ENCODE data around the gene EIF2B4. TPM values are rescaled to one million over a fixed set of nuclear protein-coding genes. Genes with fewer than 3 reads are reported as not detected.
A peak's percentile ranks its signal among the peaks of the same experiment; 100 is the strongest.

EIF2B4 gene
- total and polyA plus RNA-seq, 2 of the 13 experiments (the other 11 are each of a cell fraction or from before 2014, with no cell fraction given): 91.5 to 96.4 TPM

DNA sequence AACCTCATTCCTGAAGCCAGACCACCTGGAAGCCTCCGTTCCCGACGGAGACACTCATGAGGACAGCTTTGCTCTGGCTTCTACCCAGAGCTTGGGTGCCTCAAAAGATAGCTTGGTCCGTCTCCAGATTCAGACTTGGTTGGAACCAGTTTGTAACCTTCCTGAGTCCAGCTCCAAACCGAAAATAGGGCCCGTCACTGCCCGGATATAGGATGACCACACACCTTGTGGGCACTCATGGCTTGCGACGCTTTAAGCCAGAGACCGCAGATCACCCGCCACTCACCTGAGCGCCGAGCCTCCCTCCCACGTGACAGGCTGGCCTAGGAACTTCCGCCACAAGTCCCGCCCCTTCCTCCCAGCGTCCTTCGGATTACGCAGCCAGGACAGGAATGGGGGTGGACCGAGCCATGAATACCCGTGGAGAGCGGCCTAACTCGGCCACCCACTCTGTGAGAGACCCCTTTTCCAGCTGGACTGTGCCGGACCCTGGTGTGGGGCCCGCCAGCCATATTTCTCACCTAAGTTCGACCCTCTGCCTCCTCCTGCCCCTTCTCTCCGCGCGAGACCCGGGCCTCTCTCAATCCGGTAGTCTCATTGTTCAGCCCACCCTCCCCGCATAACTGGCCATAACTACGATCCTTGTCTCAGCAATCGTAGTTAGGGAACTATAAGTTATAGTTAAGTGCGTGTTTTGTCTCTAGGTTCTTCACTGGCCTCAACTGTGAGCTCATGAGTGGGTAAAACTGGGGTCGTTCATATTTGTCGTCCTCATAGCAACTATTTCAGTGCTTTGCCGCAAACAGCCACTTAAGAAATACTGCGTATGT, 47.2 kb downstream of the EIF2B4 start, which contains the start of gene MPV17 (continued):
- TF ChIP-seq SMC3 (IDR thresholded peaks at IDR 0.05; ENCODE audit: low read length) (no peak), SATB2 (CRISPR knock-in tag; IDR thresholded peaks at IDR 0.05) (no peak), JUNB (CRISPR knock-in tag; IDR thresholded peaks at IDR 0.05; ENCODE audit: borderline replicate concordance) (no peak), ZNF260 (CRISPR knock-in tag; IDR thresholded peaks at IDR 0.05; ENCODE audit: borderline replicate concordance, low read depth) (no peak), DNMT3B (CRISPR knock-in tag; conservative IDR thresholded peaks at IDR 0.05) (peak; percentile 51), KLF16 (CRISPR knock-in tag; IDR thresholded peaks at IDR 0.05) (peak in 1 of 2 experiments; percentile 88; a peak in 2 of 4 replicates), CBFB (CRISPR knock-in tag; IDR thresholded peaks at IDR 0.05) (peak; percentile 88), IRX3 (CRISPR knock-in tag; IDR thresholded peaks at IDR 0.05; ENCODE audit: borderline replicate concordance, low read depth) (peak; percentile 92; the same call in 1 of the 2 replicates), SMAD9 (CRISPR knock-in tag; IDR thresholded peaks at IDR 0.05) (no peak; the same call in 1 of the 2 replicates), RNF2 (conservative IDR thresholded peaks at IDR 0.05; ENCODE audit: low read depth) (peak; percentile 64), ASH2L (IDR thresholded peaks at IDR 0.05; ENCODE audit: insufficient read length, low read depth, low read length) (peak; percentile 95), ZNF547 (CRISPR knock-in tag; IDR thresholded peaks at IDR 0.05) (peak; percentile 87; the same call in 1 of the 2 replicates), REXO4 (CRISPR knock-in tag; IDR thresholded peaks at IDR 0.05; ENCODE audit: borderline replicate concordance) (0 out of 2 replicates have a peak, but pooled peaks have one; percentile 54), GPN1 (CRISPR knock-in tag; IDR thresholded peaks at IDR 0.05; ENCODE audit: borderline replicate concordance) (no peak), POLR2AphosphoS2 (IDR thresholded peaks at IDR 0.05; ENCODE audit: low read depth, low read length) (peak; percentile 79; the same call in 1 of the 2 replicates), PHF5A (CRISPR knock-in tag; IDR thresholded peaks at IDR 0.05; ENCODE audit: low read depth, unreplicated experiment) (peak; percentile 57), HNF4A (CRISPR knock-in tag; IDR thresholded peaks at IDR 0.05) (peak; percentile 38; the same call in 1 of the 2 replicates), NFIB (CRISPR knock-in tag; IDR thresholded peaks at IDR 0.05; ENCODE audit: borderline replicate concordance) (no peak)
- TF ChIP-seq, protein P1, sequence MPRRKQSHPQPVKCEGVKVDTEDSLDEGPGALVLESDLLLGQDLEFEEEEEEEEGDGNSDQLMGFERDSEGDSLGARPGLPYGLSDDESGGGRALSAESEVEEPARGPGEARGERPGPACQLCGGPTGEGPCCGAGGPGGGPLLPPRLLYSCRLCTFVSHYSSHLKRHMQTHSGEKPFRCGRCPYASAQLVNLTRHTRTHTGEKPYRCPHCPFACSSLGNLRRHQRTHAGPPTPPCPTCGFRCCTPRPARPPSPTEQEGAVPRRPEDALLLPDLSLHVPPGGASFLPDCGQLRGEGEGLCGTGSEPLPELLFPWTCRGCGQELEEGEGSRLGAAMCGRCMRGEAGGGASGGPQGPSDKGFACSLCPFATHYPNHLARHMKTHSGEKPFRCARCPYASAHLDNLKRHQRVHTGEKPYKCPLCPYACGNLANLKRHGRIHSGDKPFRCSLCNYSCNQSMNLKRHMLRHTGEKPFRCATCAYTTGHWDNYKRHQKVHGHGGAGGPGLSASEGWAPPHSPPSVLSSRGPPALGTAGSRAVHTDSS (CRISPR knock-in tag; conservative IDR thresholded peaks at IDR 0.05): no peak
- TF ChIP-seq, protein P2, sequence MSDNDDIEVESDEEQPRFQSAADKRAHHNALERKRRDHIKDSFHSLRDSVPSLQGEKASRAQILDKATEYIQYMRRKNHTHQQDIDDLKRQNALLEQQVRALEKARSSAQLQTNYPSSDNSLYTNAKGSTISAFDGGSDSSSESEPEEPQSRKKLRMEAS (IDR thresholded peaks at IDR 0.05): peak; percentile 97
- TF ChIP-seq, protein P3, sequence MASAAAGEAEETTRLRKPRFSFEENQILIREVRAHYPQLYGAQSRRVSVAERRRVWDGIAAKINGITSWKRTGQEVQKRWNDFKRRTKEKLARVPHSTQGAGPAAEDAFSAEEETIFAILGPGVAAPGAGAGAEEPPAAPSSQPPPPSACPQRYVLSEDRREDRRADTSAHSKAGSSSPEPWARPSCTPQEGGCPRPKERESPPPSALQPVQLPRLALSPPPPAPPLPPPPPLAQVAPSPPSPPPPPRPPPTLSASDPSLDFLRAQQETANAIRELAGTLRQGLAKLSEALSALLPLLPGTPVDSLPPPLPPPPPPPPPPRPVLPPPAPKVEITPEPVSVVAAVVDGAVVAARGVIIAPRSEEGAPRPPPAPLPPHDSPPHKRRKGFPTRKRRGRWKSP (CRISPR knock-in tag; IDR thresholded peaks at IDR 0.05): no peak
- TF ChIP-seq, protein P4, sequence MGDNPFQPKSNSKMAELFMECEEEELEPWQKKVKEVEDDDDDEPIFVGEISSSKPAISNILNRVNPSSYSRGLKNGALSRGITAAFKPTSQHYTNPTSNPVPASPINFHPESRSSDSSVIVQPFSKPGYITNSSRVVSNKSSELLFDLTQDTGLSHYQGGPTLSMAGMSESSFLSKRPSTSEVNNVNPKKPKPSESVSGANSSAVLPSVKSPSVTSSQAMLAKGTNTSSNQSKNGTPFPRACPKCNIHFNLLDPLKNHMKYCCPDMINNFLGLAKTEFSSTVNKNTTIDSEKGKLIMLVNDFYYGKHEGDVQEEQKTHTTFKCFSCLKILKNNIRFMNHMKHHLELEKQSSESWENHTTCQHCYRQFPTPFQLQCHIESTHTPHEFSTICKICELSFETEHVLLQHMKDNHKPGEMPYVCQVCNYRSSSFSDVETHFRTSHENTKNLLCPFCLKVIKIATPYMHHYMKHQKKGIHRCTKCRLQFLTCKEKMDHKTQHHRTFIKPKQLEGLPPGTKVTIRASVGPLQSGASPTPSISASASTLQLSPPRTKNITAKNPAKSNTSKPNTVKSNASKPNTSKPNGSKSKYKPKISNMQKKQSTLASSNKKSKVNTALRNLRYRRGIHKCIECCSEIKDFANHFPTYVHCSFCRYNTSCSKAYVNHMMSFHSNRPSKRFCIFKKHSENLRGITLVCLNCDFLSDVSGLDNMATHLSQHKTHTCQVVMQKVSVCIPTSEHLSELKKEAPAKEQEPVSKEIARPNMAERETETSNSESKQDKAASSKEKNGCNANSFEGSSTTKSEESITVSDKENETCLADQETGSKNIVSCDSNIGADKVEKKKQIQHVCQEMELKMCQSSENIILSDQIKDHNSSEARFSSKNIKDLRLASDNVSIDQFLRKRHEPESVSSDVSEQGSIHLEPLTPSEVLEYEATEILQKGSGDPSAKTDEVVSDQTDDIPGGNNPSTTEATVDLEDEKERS (CRISPR knock-in tag; IDR thresholded peaks at IDR 0.05): 0 out of 2 replicates have a peak, but pooled peaks have one; percentile 36
- TF ChIP-seq, protein P5, sequence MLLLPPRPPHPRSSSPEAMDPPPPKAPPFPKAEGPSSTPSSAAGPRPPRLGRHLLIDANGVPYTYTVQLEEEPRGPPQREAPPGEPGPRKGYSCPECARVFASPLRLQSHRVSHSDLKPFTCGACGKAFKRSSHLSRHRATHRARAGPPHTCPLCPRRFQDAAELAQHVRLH (CRISPR knock-in tag; IDR thresholded peaks at IDR 0.05; ENCODE audit: borderline replicate concordance, low read depth): no peak
